ENCODE measurements around the gene KCNK3.

KCNK3 gene

GRCh38 chr2:26710743-26711456, 18.4 kb downstream of the KCNK3 start:
- no peak overlapping the region for H3K4me3 ChIP-seq (replicated peaks; ENCODE audit: low read depth, low read length)
- TF ChIP-seq CTCF (IDR thresholded peaks at IDR 0.05; ENCODE audit: low read depth, low read length, missing control alignments), result no peak
- DNase-seq (ENCODE audit: extremely low read depth, low read depth), result no peak

- TF ChIP-seq CTCF (IDR thresholded peaks at IDR 0.05; ENCODE audit: low read depth, low read length, missing control alignments), result no peak
- no peak for DNase-seq (ENCODE audit: extremely low read depth, low read depth)
- H3K4me3 ChIP-seq (replicated peaks; ENCODE audit: low read depth, low read length), result no peak overlapping the region
Measured at GRCh38 chr2:26711457-26712161, 19.1 kb downstream of the KCNK3 start.

- no peak for TF ChIP-seq CTCF (IDR thresholded peaks at IDR 0.05; ENCODE audit: low read depth, low read length, missing control alignments)
- DNase-seq (ENCODE audit: extremely low read depth, low read depth), result no peak
Measured at GRCh38 chr2:26712486-26713465, 20.3 kb downstream of the KCNK3 start.

GRCh38 chr2:26715528-26716270, 23.2 kb downstream of the KCNK3 start:
- no peak for TF ChIP-seq CTCF (IDR thresholded peaks at IDR 0.05; ENCODE audit: low read depth, low read length, missing control alignments)

More at GRCh38 chr2:26712486-26713465, 20.3 kb downstream of the KCNK3 start:
- H3K4me3 ChIP-seq (replicated peaks; ENCODE audit: low read depth, low read length), result no peak overlapping the region

GRCh38 chr2:26716340-26716739, 23.8 kb downstream of the KCNK3 start:
- no peak overlapping the region for H3K4me3 ChIP-seq (replicated peaks; ENCODE audit: low read depth, low read length)
- TF ChIP-seq CTCF (IDR thresholded peaks at IDR 0.05; ENCODE audit: low read depth, low read length, missing control alignments), result no peak
- DNase-seq (ENCODE audit: extremely low read depth, low read depth), result no peak

More at GRCh38 chr2:26715528-26716270, 23.2 kb downstream of the KCNK3 start:
- no peak for DNase-seq (ENCODE audit: extremely low read depth, low read depth)
- no peak overlapping the region for H3K4me3 ChIP-seq (replicated peaks; ENCODE audit: low read depth, low read length)

GRCh38 chr2:26716769-26717168, 24.2 kb downstream of the KCNK3 start:
- DNase-seq (ENCODE audit: extremely low read depth, low read depth), result no peak
- H3K4me3 ChIP-seq (replicated peaks; ENCODE audit: low read depth, low read length), result no peak overlapping the region
- TF ChIP-seq CTCF (IDR thresholded peaks at IDR 0.05; ENCODE audit: low read depth, low read length, missing control alignments), result no peak
